ENCODE data around the gene DDIT4. TPM values are rescaled to one million over a fixed set of nuclear protein-coding genes. Genes with fewer than 3 reads are reported as not detected.
A peak's percentile ranks its signal among the peaks of the same experiment; 100 is the strongest.
"Not testable (repeated sequence)": the region's sequence is repeated elsewhere in the genome, so short reads cannot be mapped to it uniquely, and the experiment has no call there.

Gene DDIT4
- total RNA-seq, 1 experiment from 2014 or later: 408 TPM

GRCh38 chr10:72263613-72264241, 10.0 kb upstream of the DDIT4 start:
- peak; percentile 71 for DNase-seq (ENCODE audit: low read depth)
- in situ Hi-C loops (cut with HindIII; ENCODE audit: low pct_unique_long_range_greater_than_20kb, low sequenced_read_pairs): no loop called here

GRCh38 chr10:72264536-72264935, 9.2 kb upstream of the DDIT4 start:
- in situ Hi-C loops (cut with HindIII; ENCODE audit: low pct_unique_long_range_greater_than_20kb, low sequenced_read_pairs): no loop called here
- DNase-seq (ENCODE audit: low read depth): no peak

- in situ Hi-C loops (cut with HindIII; ENCODE audit: low pct_unique_long_range_greater_than_20kb, low sequenced_read_pairs): no loop called here
- no peak for DNase-seq (ENCODE audit: low read depth)
Measured at GRCh38 chr10:72265508-72265907, 8.2 kb upstream of the DDIT4 start.

- in situ Hi-C loops (cut with HindIII; ENCODE audit: low pct_unique_long_range_greater_than_20kb, low sequenced_read_pairs): no loop called here
- DNase-seq (ENCODE audit: low read depth): no peak
Measured at GRCh38 chr10:72265990-72266865, 7.5 kb upstream of the DDIT4 start.

GRCh38 chr10:72267381-72267780, 6.3 kb upstream of the DDIT4 start:
- DNase-seq (ENCODE audit: low read depth): no peak
- in situ Hi-C loops (cut with HindIII; ENCODE audit: low pct_unique_long_range_greater_than_20kb, low sequenced_read_pairs): no loop called here

GRCh38 chr10:72267819-72268399, 5.8 kb upstream of the DDIT4 start:
- no peak for DNase-seq (ENCODE audit: low read depth)
- in situ Hi-C loops (cut with HindIII; ENCODE audit: low pct_unique_long_range_greater_than_20kb, low sequenced_read_pairs): no loop called here

GRCh38 chr10:72268475-72269200, 5.1 kb upstream of the DDIT4 start:
- DNase-seq (ENCODE audit: low read depth); in situ Hi-C loops (cut with HindIII; ENCODE audit: low pct_unique_long_range_greater_than_20kb, low sequenced_read_pairs): not testable (repeated sequence)

GRCh38 chr10:72270607-72271281, 3.0 kb upstream of the DDIT4 start:
- in situ Hi-C loops (cut with HindIII; ENCODE audit: low pct_unique_long_range_greater_than_20kb, low sequenced_read_pairs): no loop called here

GRCh38 chr10:72272689-72273409, 875 bp upstream of the DDIT4 start:
- DNase-seq (ENCODE audit: low read depth): peak; percentile 92
- in situ Hi-C loops (cut with HindIII; ENCODE audit: low pct_unique_long_range_greater_than_20kb, low sequenced_read_pairs): no loop called here

More at GRCh38 chr10:72270607-72271281, 3.0 kb upstream of the DDIT4 start:
- DNase-seq (ENCODE audit: low read depth): no peak

GRCh38 chr10:72274213-72274729, 547 bp downstream of the DDIT4 start:
- in situ Hi-C loops (cut with HindIII; ENCODE audit: low pct_unique_long_range_greater_than_20kb, low sequenced_read_pairs): no loop called here
- no peak for DNase-seq (ENCODE audit: low read depth)

GRCh38 chr10:72274730-72275350, 1.1 kb downstream of the DDIT4 start:
- peak; percentile 70 for DNase-seq (ENCODE audit: low read depth)
- in situ Hi-C loops (cut with HindIII; ENCODE audit: low pct_unique_long_range_greater_than_20kb, low sequenced_read_pairs): loop anchor here (5.0 kb wide), 1 partner anchor 37 kb away; no protein-coding TSS in a partner anchor

- in situ Hi-C loops (cut with HindIII; ENCODE audit: low pct_unique_long_range_greater_than_20kb, low sequenced_read_pairs): loop anchor here (5.0 kb wide), 1 partner anchor 37 kb away; no protein-coding TSS in a partner anchor
- no peak for DNase-seq (ENCODE audit: low read depth)
Measured at GRCh38 chr10:72275351-72276012, 1.8 kb downstream of the DDIT4 start.

- in situ Hi-C loops (cut with HindIII; ENCODE audit: low pct_unique_long_range_greater_than_20kb, low sequenced_read_pairs): loop anchor here (5.0 kb wide), 1 partner anchor 36 kb away; no protein-coding TSS in a partner anchor
- peak; percentile 50 for DNase-seq (ENCODE audit: low read depth)
Measured at GRCh38 chr10:72276013-72276387, 2.3 kb downstream of the DDIT4 start.

GRCh38 chr10:72276421-72277339, 3.0 kb downstream of the DDIT4 start:
- in situ Hi-C loops (cut with HindIII; ENCODE audit: low pct_unique_long_range_greater_than_20kb, low sequenced_read_pairs): loop anchor here (5.0 kb wide), 1 partner anchor 36 kb away; no protein-coding TSS in a partner anchor
- DNase-seq (ENCODE audit: low read depth): peak; percentile 71

GRCh38 chr10:72277340-72277995, 3.7 kb downstream of the DDIT4 start:
- in situ Hi-C loops (cut with HindIII; ENCODE audit: low pct_unique_long_range_greater_than_20kb, low sequenced_read_pairs): loop anchor here (5.0 kb wide), 1 partner anchor 35 kb away; no protein-coding TSS in a partner anchor

More at GRCh38 chr10:72277340-72277995, 3.7 kb downstream of the DDIT4 start:
- no peak for DNase-seq (ENCODE audit: low read depth)
